ENCODE results near the gene KCNG4.

DNA sequence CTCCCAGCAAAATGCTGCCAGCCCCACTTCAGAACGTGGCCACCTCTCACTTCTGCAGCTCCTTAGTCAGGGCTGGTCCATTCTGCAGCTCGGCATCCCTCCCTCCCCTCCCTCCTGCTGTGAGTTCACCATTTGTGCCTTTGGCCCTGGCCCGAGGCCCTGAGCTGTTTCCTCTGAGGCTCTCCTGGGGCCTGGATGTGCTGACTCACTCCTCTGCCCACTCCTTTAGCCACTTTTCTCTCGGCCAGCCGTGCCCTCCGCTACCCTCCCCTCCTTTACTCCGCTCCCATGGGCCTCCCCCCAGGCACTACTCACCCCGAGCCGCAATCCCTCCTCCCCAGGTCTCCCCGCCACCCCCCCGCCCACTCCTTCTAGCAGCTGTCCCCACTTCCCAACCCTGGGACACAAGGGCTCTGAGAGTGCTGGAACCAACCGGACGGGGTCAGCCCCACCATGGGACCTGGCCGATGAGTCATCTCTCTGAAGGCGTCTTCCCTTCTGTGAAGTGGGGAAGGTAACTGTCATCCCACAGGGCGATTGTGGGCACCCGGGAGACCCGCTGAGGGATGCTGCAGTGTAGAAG lies 11.5 kb downstream of the KCNG4 start:
- TF ChIP-seq POLR2A (IDR thresholded peaks at IDR 0.05; ENCODE audit: low read depth, low read length) = no peak
- TF ChIP-seq POLR2AphosphoS5 (IDR thresholded peaks at IDR 0.05; ENCODE audit: low read depth, low read length) = no peak
- TF ChIP-seq TAF1 (IDR thresholded peaks at IDR 0.05; ENCODE audit: low read depth, low read length) = no peak
- no peak for TF ChIP-seq SPI1 (IDR thresholded peaks at IDR 0.05; ENCODE audit: low read depth, low read length)
- no peak for TF ChIP-seq PAX5 (IDR thresholded peaks at IDR 0.05; ENCODE audit: insufficient read depth, low read length, severe bottlenecking)
- no peak for TF ChIP-seq POU2F2 (IDR thresholded peaks at IDR 0.05; ENCODE audit: low read depth, low read length)
